ENCODE results near the gene ABCA1. TPM values are rescaled to one million over a fixed set of nuclear protein-coding genes. Genes with fewer than 3 reads are reported as not detected.
A peak's percentile ranks its signal among the peaks of the same experiment; 100 is the strongest.

The ABCA1 gene
- total and polyA plus RNA-seq, 2 of the 13 experiments (the other 11 are each of a cell fraction or from before 2014, with no cell fraction given): 26.8 to 63.8 TPM

DNA sequence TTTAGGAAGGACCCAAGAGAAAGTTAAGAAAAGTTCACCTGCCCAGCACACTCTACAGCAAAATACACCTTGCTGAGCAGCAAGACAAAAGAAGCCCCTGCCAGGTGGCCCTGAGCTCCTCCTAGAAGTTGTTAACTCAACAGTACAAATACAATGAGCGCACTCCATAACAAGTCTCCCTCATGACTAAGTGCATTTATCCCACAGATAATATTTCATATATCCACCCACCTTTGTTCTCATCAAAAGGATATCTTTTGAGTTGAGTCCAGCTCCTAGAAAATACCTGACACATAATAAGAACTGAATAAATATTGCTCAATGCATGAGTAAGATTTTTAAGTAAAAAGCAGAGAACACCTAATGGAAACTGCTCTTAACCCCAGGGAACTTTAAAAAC, 73.3 kb downstream of the ABCA1 start:
- Histone ChIP-seq H3K27me3 (ENCODE audit: control insufficient read depth in 1 of 2, insufficient read depth in 2 of 2, low read length in 2 of 2) (no peaks in the 10 kb centered on the region), H3K4me1 (ENCODE audit: insufficient read depth, low read length) (peaks cover 73% of the 10 kb centered on the region), H3K4me3 (replicated peaks in 1 of 3; ENCODE audit: insufficient read depth in 1 of 3, low read depth in 2 of 3, low read length in 3 of 3) (no peak overlapping the region), H3K79me2 (ENCODE audit: insufficient read depth, low read length) (peaks cover 54% of the 10 kb centered on the region), H2AFZ (ENCODE audit: low read length) (no peak overlapping the region), H3K9ac (ENCODE audit: insufficient read depth, low read depth, low read length) (no peak overlapping the region), H3K27ac (ENCODE audit: extremely low read length, insufficient read depth, low read length) (no peak overlapping the region), H4K20me1 (ENCODE audit: insufficient read depth, low read length) (peaks cover 15% of the 10 kb centered on the region), H3K36me3 (replicated peaks in 1 of 2; ENCODE audit: control insufficient read depth in 1 of 2, insufficient read depth in 2 of 2, low read length in 2 of 2) (peaks cover 25 to 85% of the 10 kb centered on the region in 2 experiments), H3K9me3 (ENCODE audit: low read length) (no peaks in the 10 kb centered on the region), H3K4me2 (ENCODE audit: low read depth, low read length) (no peak overlapping the region)
- peak; percentile 16 for DNase-seq (ENCODE audit: low spot score)
- intact Hi-C loops (cut with micrococcal nuclease; ENCODE audit: unreplicated experiment) (loop anchor here (5.0 kb wide), 1 partner anchor 138 kb away; no protein-coding TSS in a partner anchor), in situ Hi-C loops (cut with HindIII; ENCODE audit: extremely low pct_ligation_motif_present, low pct_unique_long_range_greater_than_20kb) (no loop called here)
- TF ChIP-seq ZNF746 (CRISPR knock-in tag; IDR thresholded peaks at IDR 0.05) (no peak), CEBPB (IDR thresholded peaks at IDR 0.05; ENCODE audit: borderline replicate concordance, low read depth, low read length) (0 out of 2 replicates have a peak, but pooled peaks have one; percentile 4)
- ChIA-PET CTCF (ENCODE audit: low intra/inter-chr PET ratio, low total read pairs) (no interaction called here), POLR2A (no interaction called here)
- 100% methylated on average over 1 of the region's 1 CpG for WGBS (ENCODE audit: low lambda C conversion rate)
- no peak for ATAC-seq
- no TSS peak for BruUV-seq (replicated peaks)
- FAIRE-seq: no peak

DNA sequence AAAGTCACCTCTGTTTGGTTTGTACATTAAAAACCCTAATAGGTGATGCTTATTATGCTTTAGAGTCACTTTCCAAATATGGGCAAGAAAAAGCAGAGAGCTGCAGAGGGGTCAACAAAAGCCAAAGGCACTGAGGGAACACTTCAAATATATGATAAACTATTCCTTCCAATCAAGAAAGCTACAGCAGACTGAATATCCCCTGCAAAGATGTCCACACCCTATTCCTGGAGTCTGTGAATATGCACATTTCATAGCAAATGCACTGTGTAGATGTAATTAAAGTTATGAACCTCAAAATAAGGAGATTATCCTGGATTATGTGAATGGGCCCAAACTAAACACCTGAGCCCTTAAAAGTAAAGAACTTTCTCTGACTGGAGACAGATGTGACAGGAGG, 74.3 kb downstream of the ABCA1 start:
- CTCF ChIA-PET (ENCODE audit: low intra/inter-chr PET ratio, low total read pairs): no interaction called here
- no peak overlapping the region for H3K4me2 ChIP-seq (ENCODE audit: low read depth, low read length)
- in situ Hi-C loops (cut with HindIII; ENCODE audit: extremely low pct_ligation_motif_present, low pct_unique_long_range_greater_than_20kb): no loop called here
- BruUV-seq (replicated peaks): no TSS peak
- POLR2A ChIA-PET: no interaction called here
- H4K20me1 ChIP-seq (ENCODE audit: insufficient read depth, low read length): peaks cover 15% of the 10 kb centered on the region
- intact Hi-C loops (cut with micrococcal nuclease; ENCODE audit: unreplicated experiment): no loop called here
- no peak for FAIRE-seq
- no peaks in the 10 kb centered on the region for H3K27me3 ChIP-seq (ENCODE audit: control insufficient read depth in 1 of 2, insufficient read depth in 2 of 2, low read length in 2 of 2)
- peaks cover 60% of the 10 kb centered on the region for H3K79me2 ChIP-seq (ENCODE audit: insufficient read depth, low read length)
- ATAC-seq: no peak
- H2AFZ ChIP-seq (ENCODE audit: low read length): no peak overlapping the region
- peaks cover 23 to 85% of the 10 kb centered on the region in 2 experiments for H3K36me3 ChIP-seq (replicated peaks in 1 of 2; ENCODE audit: control insufficient read depth in 1 of 2, insufficient read depth in 2 of 2, low read length in 2 of 2)
- H3K4me3 ChIP-seq (replicated peaks in 1 of 3; ENCODE audit: insufficient read depth in 1 of 3, low read depth in 2 of 3, low read length in 3 of 3): no peak overlapping the region
- H3K4me1 ChIP-seq (ENCODE audit: insufficient read depth, low read length): peaks cover 64% of the 10 kb centered on the region
- H3K9me3 ChIP-seq (ENCODE audit: low read length): no peaks in the 10 kb centered on the region
- H3K27ac ChIP-seq (ENCODE audit: extremely low read length, insufficient read depth, low read length): no peak overlapping the region
- no peak for DNase-seq (ENCODE audit: low spot score)
- no peak overlapping the region for H3K9ac ChIP-seq (ENCODE audit: insufficient read depth, low read depth, low read length)
- TF ChIP-seq ZNF253 (CRISPR knock-in tag; IDR thresholded peaks at IDR 0.05; ENCODE audit: borderline replicate concordance) (no peak), BRD4 (CRISPR knock-in tag; IDR thresholded peaks at IDR 0.05) (no peak), ZNF232 (CRISPR knock-in tag; IDR thresholded peaks at IDR 0.05; ENCODE audit: borderline replicate concordance) (no peak), ZNF329 (CRISPR knock-in tag; IDR thresholded peaks at IDR 0.05; ENCODE audit: low read depth) (no peak), TARDBP (CRISPR knock-in tag; IDR thresholded peaks at IDR 0.05) (no peak), ZNF441 (CRISPR knock-in tag; IDR thresholded peaks at IDR 0.05; ENCODE audit: borderline replicate concordance) (no peak), GLI4 (CRISPR knock-in tag; IDR thresholded peaks at IDR 0.05; ENCODE audit: borderline replicate concordance) (no peak), ZFP62 (CRISPR knock-in tag; IDR thresholded peaks at IDR 0.05) (no peak)
- TF ChIP-seq, protein P1, sequence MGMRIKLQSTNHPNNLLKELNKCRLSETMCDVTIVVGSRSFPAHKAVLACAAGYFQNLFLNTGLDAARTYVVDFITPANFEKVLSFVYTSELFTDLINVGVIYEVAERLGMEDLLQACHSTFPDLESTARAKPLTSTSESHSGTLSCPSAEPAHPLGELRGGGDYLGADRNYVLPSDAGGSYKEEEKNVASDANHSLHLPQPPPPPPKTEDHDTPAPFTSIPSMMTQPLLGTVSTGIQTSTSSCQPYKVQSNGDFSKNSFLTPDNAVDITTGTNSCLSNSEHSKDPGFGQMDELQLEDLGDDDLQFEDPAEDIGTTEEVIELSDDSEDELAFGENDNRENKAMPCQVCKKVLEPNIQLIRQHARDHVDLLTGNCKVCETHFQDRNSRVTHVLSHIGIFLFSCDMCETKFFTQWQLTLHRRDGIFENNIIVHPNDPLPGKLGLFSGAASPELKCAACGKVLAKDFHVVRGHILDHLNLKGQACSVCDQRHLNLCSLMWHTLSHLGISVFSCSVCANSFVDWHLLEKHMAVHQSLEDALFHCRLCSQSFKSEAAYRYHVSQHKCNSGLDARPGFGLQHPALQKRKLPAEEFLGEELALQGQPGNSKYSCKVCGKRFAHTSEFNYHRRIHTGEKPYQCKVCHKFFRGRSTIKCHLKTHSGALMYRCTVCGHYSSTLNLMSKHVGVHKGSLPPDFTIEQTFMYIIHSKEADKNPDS (CRISPR knock-in tag; IDR thresholded peaks at IDR 0.05): no peak
- TF ChIP-seq, protein P2, sequence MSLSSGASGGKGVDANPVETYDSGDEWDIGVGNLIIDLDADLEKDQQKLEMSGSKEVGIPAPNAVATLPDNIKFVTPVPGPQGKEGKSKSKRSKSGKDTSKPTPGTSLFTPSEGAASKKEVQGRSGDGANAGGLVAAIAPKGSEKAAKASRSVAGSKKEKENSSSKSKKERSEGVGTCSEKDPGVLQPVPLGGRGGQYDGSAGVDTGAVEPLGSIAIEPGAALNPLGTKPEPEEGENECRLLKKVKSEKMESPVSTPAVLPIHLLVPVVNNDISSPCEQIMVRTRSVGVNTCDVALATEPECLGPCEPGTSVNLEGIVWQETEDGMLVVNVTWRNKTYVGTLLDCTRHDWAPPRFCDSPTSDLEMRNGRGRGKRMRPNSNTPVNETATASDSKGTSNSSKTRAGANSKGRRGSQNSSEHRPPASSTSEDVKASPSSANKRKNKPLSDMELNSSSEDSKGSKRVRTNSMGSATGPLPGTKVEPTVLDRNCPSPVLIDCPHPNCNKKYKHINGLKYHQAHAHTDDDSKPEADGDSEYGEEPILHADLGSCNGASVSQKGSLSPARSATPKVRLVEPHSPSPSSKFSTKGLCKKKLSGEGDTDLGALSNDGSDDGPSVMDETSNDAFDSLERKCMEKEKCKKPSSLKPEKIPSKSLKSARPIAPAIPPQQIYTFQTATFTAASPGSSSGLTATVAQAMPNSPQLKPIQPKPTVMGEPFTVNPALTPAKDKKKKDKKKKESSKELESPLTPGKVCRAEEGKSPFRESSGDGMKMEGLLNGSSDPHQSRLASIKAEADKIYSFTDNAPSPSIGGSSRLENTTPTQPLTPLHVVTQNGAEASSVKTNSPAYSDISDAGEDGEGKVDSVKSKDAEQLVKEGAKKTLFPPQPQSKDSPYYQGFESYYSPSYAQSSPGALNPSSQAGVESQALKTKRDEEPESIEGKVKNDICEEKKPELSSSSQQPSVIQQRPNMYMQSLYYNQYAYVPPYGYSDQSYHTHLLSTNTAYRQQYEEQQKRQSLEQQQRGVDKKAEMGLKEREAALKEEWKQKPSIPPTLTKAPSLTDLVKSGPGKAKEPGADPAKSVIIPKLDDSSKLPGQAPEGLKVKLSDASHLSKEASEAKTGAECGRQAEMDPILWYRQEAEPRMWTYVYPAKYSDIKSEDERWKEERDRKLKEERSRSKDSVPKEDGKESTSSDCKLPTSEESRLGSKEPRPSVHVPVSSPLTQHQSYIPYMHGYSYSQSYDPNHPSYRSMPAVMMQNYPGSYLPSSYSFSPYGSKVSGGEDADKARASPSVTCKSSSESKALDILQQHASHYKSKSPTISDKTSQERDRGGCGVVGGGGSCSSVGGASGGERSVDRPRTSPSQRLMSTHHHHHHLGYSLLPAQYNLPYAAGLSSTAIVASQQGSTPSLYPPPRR (CRISPR knock-in tag; IDR thresholded peaks at IDR 0.05; ENCODE audit: borderline replicate concordance): no peak
